ENCODE data around the gene CRB3.
"Not testable (repeated sequence)": the region's sequence is repeated elsewhere in the genome, so short reads cannot be mapped to it uniquely, and the experiment has no call there.

CRB3 gene

GRCh38 chr19:6464070-6464873 lies at the start of gene CRB3:
CRB3 (plus strand) TSS chr19:6464271; CDS start chr19:6464702, 431 bp downstream.
- peak; percentile 53 for DNase-seq

- no peak for DNase-seq
These were observed 49.1 kb upstream of the CRB3 start for GRCh38 chr19:6414793-6415590.

- DNase-seq, result no peak
These were observed 48.4 kb upstream of the CRB3 start for GRCh38 chr19:6415591-6416190.

- DNase-seq, result no peak
These were observed 47.2 kb upstream of the CRB3 start for GRCh38 chr19:6416658-6417405.

GRCh38 chr19:6417713-6418561 lies 46.1 kb upstream of the CRB3 start:
- no peak for DNase-seq

- no peak for DNase-seq
These were observed 45.5 kb upstream of the CRB3 start for GRCh38 chr19:6418562-6418932.

- DNase-seq, result no peak
These were observed 42.7 kb upstream of the CRB3 start for GRCh38 chr19:6421075-6422014.

- peak; percentile 67 for DNase-seq
These were observed 40.4 kb upstream of the CRB3 start for GRCh38 chr19:6423499-6424194.

- peak; percentile 49 for DNase-seq
These were observed 39.7 kb upstream of the CRB3 start, which contains the start of gene KHSRP for GRCh38 chr19:6424195-6424938. KHSRP (minus strand) TSS chr19:6424811; CDS start chr19:6424701, 110 bp downstream.

- DNase-seq, result peak; percentile 100
These were observed 38.9 kb upstream of the CRB3 start for GRCh38 chr19:6424939-6425731.

- no peak for DNase-seq
These were observed 38.1 kb upstream of the CRB3 start for GRCh38 chr19:6425732-6426620.

- DNase-seq, result no peak
These were observed 36.9 kb upstream of the CRB3 start for GRCh38 chr19:6427131-6427530.

- DNase-seq, result not testable (repeated sequence)
These were observed 35.2 kb upstream of the CRB3 start for GRCh38 chr19:6428692-6429418.

GRCh38 chr19:6429419-6430221 lies 34.5 kb upstream of the CRB3 start:
- DNase-seq, result no peak

- DNase-seq, result no peak
These were observed 32.2 kb upstream of the CRB3 start for GRCh38 chr19:6431891-6432290.

GRCh38 chr19:6433165-6433564 lies 30.9 kb upstream of the CRB3 start:
- DNase-seq, result no peak
